ENCODE results near the gene SERPINH1.

Gene SERPINH1

GRCh38 chr11:75533896-75534258, 28.2 kb upstream of the SERPINH1 start:
- no peak for DNase-seq

DNA sequence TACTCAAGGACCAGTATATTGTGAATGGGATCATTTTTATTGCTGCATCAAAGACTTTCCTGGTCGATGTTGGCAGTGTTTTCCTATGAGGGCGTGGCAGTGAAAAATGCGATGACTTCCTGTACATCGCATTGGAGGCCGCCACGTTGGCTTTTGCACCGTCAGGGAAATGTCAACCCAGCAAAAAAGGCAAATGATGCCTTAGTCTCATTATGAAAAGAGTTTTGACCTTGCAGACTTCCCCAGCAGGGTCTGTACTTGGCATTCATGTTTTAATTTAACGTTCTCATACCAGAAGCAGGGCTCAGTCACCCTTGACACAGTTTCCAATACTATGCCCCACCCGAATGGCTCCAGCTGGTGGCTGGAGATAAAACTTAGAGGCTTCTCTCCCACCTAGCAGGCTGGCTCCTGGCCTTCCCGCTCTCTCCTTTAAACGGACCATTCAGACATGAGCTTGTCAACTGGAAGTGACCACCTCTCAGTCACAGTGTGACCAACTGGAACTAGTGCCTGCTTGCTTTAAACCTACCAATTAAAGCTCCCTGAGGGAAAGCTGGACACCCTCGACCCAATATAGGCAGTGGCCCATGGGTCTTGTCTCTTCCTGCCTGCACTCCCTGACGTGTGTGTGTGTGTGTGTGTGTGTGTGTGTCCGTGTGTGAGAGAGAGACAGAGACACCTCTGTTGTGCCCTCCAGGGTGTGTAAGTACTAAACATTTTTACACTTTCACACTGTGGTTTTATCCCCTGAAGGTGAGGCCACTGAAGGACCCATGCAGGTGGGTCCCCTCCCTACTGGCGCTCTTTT, 27.6 kb upstream of the SERPINH1 start:
- DNase-seq, result no peak

- no peak for DNase-seq
Measured at GRCh38 chr11:75535071-75535470, 27.0 kb upstream of the SERPINH1 start.

GRCh38 chr11:75536786-75537641, 25.0 kb upstream of the SERPINH1 start:
- no peak for DNase-seq

GRCh38 chr11:75537740-75538139, 24.3 kb upstream of the SERPINH1 start:
- no peak for DNase-seq

DNA sequence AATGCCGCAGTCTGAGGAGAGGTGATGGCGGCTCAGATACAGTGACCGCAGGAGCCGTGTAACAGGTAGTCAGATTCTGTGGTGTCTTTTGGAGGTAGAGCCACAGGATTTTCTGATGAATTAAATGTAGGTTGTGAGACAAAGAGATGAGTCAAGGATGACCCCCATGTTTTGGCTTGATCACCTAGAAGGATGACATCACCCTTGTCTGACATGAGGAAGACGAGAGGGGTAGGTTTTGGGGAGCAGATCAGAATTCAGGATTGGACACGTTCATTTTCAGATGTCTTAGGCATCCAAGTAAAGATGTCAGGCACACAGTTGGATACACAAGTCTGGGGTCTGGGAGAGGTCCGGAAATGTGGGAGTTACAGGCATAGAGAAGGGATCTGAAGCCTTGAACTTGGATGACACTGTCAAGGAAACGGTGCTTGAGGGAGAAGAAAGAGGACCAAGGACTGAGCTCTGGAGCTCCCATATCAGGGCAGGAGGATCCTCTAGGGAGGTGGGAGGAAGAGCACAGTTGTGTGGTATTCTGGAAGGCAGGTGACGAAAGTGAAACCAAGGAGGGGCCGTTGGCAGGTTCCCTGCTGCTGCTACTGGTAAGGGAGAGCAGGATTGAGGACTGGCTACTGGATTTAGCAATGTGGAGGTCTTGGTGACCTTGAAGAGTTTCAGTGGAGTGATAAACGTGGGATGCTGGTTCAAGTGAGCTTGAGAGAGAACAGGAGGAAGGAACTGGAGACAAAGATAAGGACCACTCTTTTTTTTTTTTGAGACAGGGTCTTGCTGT, 23.7 kb upstream of the SERPINH1 start:
- no peak for DNase-seq

DNA sequence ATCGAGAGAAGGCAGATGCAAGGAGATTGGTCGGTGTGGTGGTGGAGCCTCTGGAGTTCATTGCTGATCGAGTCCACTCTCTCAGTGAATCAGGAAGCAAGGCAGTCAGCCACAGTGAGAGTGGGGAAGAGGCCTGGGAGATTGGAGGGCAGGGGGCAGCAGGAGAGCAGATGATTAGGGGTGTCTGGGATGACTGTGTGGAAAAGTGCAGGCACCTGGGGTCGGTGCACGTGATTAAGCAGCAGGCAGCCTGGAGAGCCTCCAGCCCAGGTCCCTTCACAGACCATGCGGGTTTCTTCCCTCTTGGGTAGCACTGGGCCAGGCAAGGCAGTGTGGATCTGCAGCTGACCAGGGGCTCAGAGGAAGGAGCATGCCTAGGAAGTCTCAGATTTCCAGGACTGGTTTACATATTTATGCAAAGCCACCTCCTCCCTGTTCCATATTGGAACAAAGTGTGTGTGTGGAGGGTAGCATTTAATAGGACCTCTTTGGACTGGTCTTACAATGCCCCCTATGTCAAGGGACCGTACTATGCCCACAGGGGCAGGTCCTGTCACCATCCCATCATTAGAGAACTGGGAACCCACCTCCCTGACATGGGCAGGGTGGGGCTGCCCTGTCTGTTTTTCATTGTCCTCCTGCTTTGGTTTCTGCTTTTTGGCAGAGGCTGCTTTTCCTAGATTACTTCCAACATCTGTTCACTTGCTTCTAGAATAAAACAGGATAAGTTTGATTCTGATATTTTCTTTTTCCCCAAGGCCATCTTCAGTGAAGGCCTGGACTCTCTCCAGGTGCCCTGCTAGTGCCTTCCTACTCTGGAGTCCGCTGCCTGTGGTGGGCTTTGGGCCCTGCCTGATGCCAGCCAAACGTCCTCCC, 22.4 kb upstream of the SERPINH1 start:
- no peak for DNase-seq

- DNase-seq, result no peak
Measured at GRCh38 chr11:75541193-75542087, 20.6 kb upstream of the SERPINH1 start.

GRCh38 chr11:75542088-75542438, 20.0 kb upstream of the SERPINH1 start:
- DNase-seq, result no peak

DNA sequence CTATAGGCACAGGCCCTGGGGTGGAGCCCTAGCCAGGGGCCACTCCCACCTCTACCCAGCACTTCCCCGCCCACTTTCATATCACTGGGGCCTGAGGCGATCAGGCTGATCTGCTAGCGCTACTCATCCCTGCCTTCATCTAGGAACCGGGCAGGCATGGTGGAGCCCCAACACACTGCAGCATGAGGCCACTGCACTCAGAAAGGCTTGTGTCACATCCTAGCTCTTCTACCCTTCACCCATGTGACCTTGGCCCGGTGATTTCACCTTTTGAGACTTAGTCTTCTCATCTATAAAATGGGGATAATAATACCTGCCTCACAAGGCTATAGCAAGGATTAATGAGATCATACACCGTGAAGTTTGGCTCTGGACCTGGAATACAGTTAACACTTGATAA, 18.2 kb upstream of the SERPINH1 start:
- DNase-seq, result no peak

DNA sequence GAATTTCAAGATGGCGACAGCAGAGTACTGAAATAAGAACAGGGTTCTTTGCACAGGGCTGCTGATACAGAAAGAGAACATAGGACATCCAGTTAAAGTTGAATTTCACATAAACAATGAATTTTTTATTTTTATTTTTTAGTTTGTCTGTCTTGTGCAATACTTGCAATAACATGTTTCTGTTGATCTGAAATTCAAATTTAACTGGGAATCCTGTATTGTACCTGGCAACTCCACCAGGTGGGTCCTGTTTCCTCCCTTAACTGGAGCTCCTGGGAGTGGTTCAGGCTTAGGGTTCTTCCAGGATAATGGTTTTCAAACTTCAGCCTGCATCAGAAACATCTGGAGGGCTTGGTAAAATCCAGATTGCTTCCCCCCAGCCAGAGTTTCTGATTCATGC, 14.9 kb upstream of the SERPINH1 start:
- DNase-seq, result no peak

- peak; percentile 74 for DNase-seq
Measured at GRCh38 chr11:75547617-75548058, 14.4 kb upstream of the SERPINH1 start.

GRCh38 chr11:75548595-75549272, 13.3 kb upstream of the SERPINH1 start:
- no peak for DNase-seq

GRCh38 chr11:75549370-75549958, 12.6 kb upstream of the SERPINH1 start:
- DNase-seq, result no peak

- DNase-seq, result no peak
Measured at GRCh38 chr11:75553182-75553581, 8.9 kb upstream of the SERPINH1 start.

- no peak for DNase-seq
Measured at GRCh38 chr11:75553889-75554257, 8.2 kb upstream of the SERPINH1 start.

GRCh38 chr11:75554258-75555022, 7.6 kb upstream of the SERPINH1 start:
- DNase-seq, result peak; percentile 99

GRCh38 chr11:75555079-75555811, 6.8 kb upstream of the SERPINH1 start:
- no peak for DNase-seq

- no peak for DNase-seq
Measured at GRCh38 chr11:75556275-75556674, 5.8 kb upstream of the SERPINH1 start.
